OCI-LY7 (cell line): ENCODE measurements around the gene HCN1.

ENCODE experiments used
- CTCF ChIP-seq: fragments of 200-600 bp; sonication (generic); conservative IDR thresholded peaks from 2 replicates; pipeline ENCODE4 v1.5.1; 2014; ENCODE audit warnings: mild to moderate bottlenecking, antibody characterized with exemption, low read length, moderate library complexity, mixed read lengths
- EZH2phosphoT487 ChIP-seq: fragments of 200-600 bp; sonication (generic); IDR thresholded peaks from 2 replicates; pipeline ENCODE4 v1.6.1; 2018; ENCODE audit warnings: low read depth, borderline replicate concordance, mild to moderate bottlenecking, mixed run types, antibody characterized with exemption, low read length, moderate library complexity, mixed read lengths

GRCh38 chr5:45542421-45542820, 153.8 kb downstream of the HCN1 start:
- TF ChIP-seq CTCF (no peak), EZH2phosphoT487 (no peak)
